K562 (cell line): ENCODE data around the gene INO80E. TPM values are rescaled to one million over a fixed set of nuclear protein-coding genes. Genes with fewer than 3 reads are reported as not detected.

Source experiments
- ATAC-seq: fragments of 200-7000 bp; cut with Tn5 transposase; 3 replicates; pipeline ENCODE4 v1.9.1; 2020; ENCODE audit warnings: moderate library complexity
- BruUV-seq: library from RNA; stranded (reverse); fragments of 400-500 nt; replicated peaks from 2 replicates; lab custom pipeline; 2021; lab: Mats Ljungman, UMichigan
- CTCF ChIA-PET: fragments of 300-600 bp; formaldehyde crosslinking; extraction: SDS; loops from one replicate; lab custom pipeline; 2021; ENCODE audit warnings: low intra/inter-chr PET ratio; lab: Yijun Ruan, JAX
- POLR2A ChIA-PET: fragments of 300-600, 350-650 bp; sonication (Branson Sonifier 250); formaldehyde crosslinking; extraction: SDS; loops from one replicate; lab custom pipeline; 2021; ENCODE audit warnings: antibody characterized with exemption, inconsistent platforms; lab: Yijun Ruan, JAX
- DNase-seq, 4 experiments: peaks; one replicate each; pipeline versions ENCODE4 v3.0.0 to v3.0.0-alpha.2; 2011 to 2018; ENCODE audit warnings: low spot score in 3 of 4, mixed read lengths in 3 of 4; ENCODE audit errors: extremely low read depth in 1 of 4
- FAIRE-seq: peaks from 2 replicates; lab custom pipeline; 2011; peaks lifted over from hg19 to GRCh38; lab: Jason Lieb, UNC
- H2AFZ ChIP-seq: 2 replicates; pipeline ENCODE4 v1.6.0; 2011; ENCODE audit warnings: low read depth, low read length, control low read depth, inconsistent platforms
- H3K27ac ChIP-seq: fragments of 200-600 bp; 3 replicates; pipeline ENCODE4 v1.8.0; 2011; ENCODE audit warnings: low read depth, mild to moderate bottlenecking, control low read depth, inconsistent platforms, low read length, moderate library complexity, mixed read lengths; ENCODE audit errors: extremely low read depth
- H3K27me3 ChIP-seq, 2 experiments: fragments of 300-600 bp in 1 of 2; 2 replicates in 1 of 2; 3 replicates in 1 of 2; pipeline versions ENCODE4 v1.6.0 to v1.8.0; 2011; ENCODE audit warnings: inconsistent platforms in 2 of 2, low read length in 2 of 2, mild to moderate bottlenecking in 1 of 2, mixed read lengths in 1 of 2, moderate library complexity in 1 of 2; ENCODE audit not compliant: control insufficient read depth in 2 of 2, insufficient read depth in 2 of 2
- H3K36me3 ChIP-seq: fragments of 300-600 bp; 3 replicates; pipeline ENCODE4 v1.8.0; 2011; ENCODE audit warnings: mild to moderate bottlenecking, low read length, inconsistent platforms; ENCODE audit not compliant: control insufficient read depth, insufficient read depth
- H3K4me1 ChIP-seq, 2 experiments: fragments of 200-600 bp in 1 of 2; replicated peaks in 1 of 2; 2 replicates in 1 of 2; 3 replicates in 1 of 2; pipeline versions ENCODE4 v1.5.1 to v1.8.0; 2011; ENCODE audit warnings: inconsistent platforms in 2 of 2, low read length in 2 of 2, mild to moderate bottlenecking in 1 of 2, mixed read lengths in 1 of 2, moderate library complexity in 1 of 2; ENCODE audit not compliant: control insufficient read depth in 2 of 2, insufficient read depth in 2 of 2
- H3K4me2 ChIP-seq: 2 replicates; pipeline ENCODE4 v1.6.1; 2011; ENCODE audit warnings: low read length, control low read depth, inconsistent platforms, mixed read lengths; ENCODE audit not compliant: insufficient read depth
- H3K4me3 ChIP-seq: fragments of 200-600 bp; sonication (generic), shearing (Covaris generic); 2 replicates; pipeline ENCODE4 v1.5.1; 2016; ENCODE audit warnings: control low read depth, inconsistent platforms
- H3K79me2 ChIP-seq: fragments of 200-600 bp; 3 replicates; pipeline ENCODE4 v1.8.0; 2011; ENCODE audit warnings: low read length, inconsistent platforms; ENCODE audit not compliant: control insufficient read depth, insufficient read depth
- H3K9ac ChIP-seq, 2 experiments: 2 replicates each; pipeline versions ENCODE4 v1.6.0 to v1.6.1; 2011; ENCODE audit warnings: low read depth in 2 of 2, low read length in 2 of 2, control low read depth in 1 of 2, inconsistent platforms in 1 of 2, mild to moderate bottlenecking in 1 of 2, mixed read lengths in 1 of 2; ENCODE audit not compliant: insufficient read depth in 1 of 2
- H3K9me1 ChIP-seq: one replicate; pipeline ENCODE4 v1.6.0; 2011; ENCODE audit warnings: inconsistent platforms, mild to moderate bottlenecking, low read length, moderate library complexity; ENCODE audit not compliant: control insufficient read depth, insufficient read depth
- H3K9me3 ChIP-seq: replicated peaks from 2 replicates; pipeline ENCODE4 v1.5.1; 2011; ENCODE audit warnings: low read depth, low read length, inconsistent platforms; ENCODE audit not compliant: control insufficient read depth, insufficient read depth
- H4K20me1 ChIP-seq: replicated peaks from 2 replicates; pipeline ENCODE4 v1.6.1; 2011; ENCODE audit warnings: low read length, inconsistent platforms, mixed read lengths; ENCODE audit not compliant: control insufficient read depth, insufficient read depth
- ARID4B ChIP-seq: sonication (generic); formaldehyde crosslinking; IDR thresholded peaks from 2 replicates; pipeline ENCODE4 v1.8.0; 2022; ENCODE audit warnings: mild to moderate bottlenecking, missing genetic modification reagents
- CBFB ChIP-seq: sonication (generic); formaldehyde crosslinking; IDR thresholded peaks from 2 replicates; pipeline ENCODE4 v1.4.0; 2020; ENCODE audit warnings: mild to moderate bottlenecking, missing genetic modification reagents
- CBX3 ChIP-seq, 2 experiments: IDR thresholded peaks; 1 replicate in 1 of 2; 2 replicates in 1 of 2; pipeline ENCODE4 v1.6.1; 2012; ENCODE audit warnings: inconsistent platforms in 2 of 2, low read length in 2 of 2, borderline replicate concordance in 1 of 2, control low read depth in 1 of 2
- CTCFL ChIP-seq: IDR thresholded peaks from 2 replicates; pipeline ENCODE4 v1.6.1; 2011; ENCODE audit warnings: borderline replicate concordance, low read depth, mild to moderate bottlenecking, moderate library complexity, low read length; ENCODE audit not compliant: insufficient read depth, poor library complexity, severe bottlenecking
- DIDO1 ChIP-seq: fragments of 450-650 bp; IDR thresholded peaks from 2 replicates; pipeline ENCODE4 v1.6.1; 2016; ENCODE audit warnings: low read depth, missing biosample characterization, missing genetic modification characterization
- GATAD2A ChIP-seq: fragments of 450-650 bp; IDR thresholded peaks from 2 replicates; pipeline ENCODE4 v1.6.1; 2017
- LARP7 ChIP-seq: fragments of 450-650 bp; IDR thresholded peaks from 2 replicates; pipeline ENCODE4 v1.6.1; 2016
- MCM2 ChIP-seq: fragments of 450-650 bp; IDR thresholded peaks from 2 replicates; pipeline ENCODE4 v1.6.1; 2017; ENCODE audit warnings: low read depth, mild to moderate bottlenecking
- MTA3 ChIP-seq: fragments of 450-650 bp; formaldehyde crosslinking; IDR thresholded peaks from 2 replicates; pipeline ENCODE4 v1.6.1; 2017; ENCODE audit warnings: mild to moderate bottlenecking, borderline replicate concordance
- PML ChIP-seq: IDR thresholded peaks from 2 replicates; pipeline ENCODE4 v1.6.1; 2012; ENCODE audit warnings: low read length, inconsistent platforms
- RFX1 ChIP-seq: fragments of 450-650 bp; IDR thresholded peaks from 2 replicates; pipeline ENCODE4 v1.6.1; 2016; ENCODE audit warnings: mild to moderate bottlenecking, moderate library complexity
- TARDBP ChIP-seq: fragments of 450-650 bp; IDR thresholded peaks from 2 replicates; pipeline ENCODE4 v1.6.1; 2016
- TCF3 ChIP-seq: sonication (generic); formaldehyde crosslinking; IDR thresholded peaks from 2 replicates; pipeline ENCODE4 v1.4.0; 2020; ENCODE audit warnings: mild to moderate bottlenecking, missing genetic modification reagents
- ZFPM2 ChIP-seq: fragments of 250-450 bp; sonication (Bioruptor Pico); IDR thresholded peaks from 2 replicates; pipeline ENCODE4 v1.5.1; 2022; ENCODE audit warnings: mild to moderate bottlenecking
- ZNF239 ChIP-seq: fragments of 250-450 bp; sonication (Bioruptor Pico); IDR thresholded peaks from 2 replicates; pipeline ENCODE4 v1.4.0; 2020; ENCODE audit warnings: mild to moderate bottlenecking
- ZNF282 ChIP-seq: sonication (generic); formaldehyde crosslinking; IDR thresholded peaks from 2 replicates; pipeline ENCODE4 v1.8.1; 2023; ENCODE audit warnings: missing genetic modification reagents
- ZNF668 ChIP-seq: fragments of 250-450 bp; sonication (Bioruptor Pico); IDR thresholded peaks from 2 replicates; pipeline ENCODE4 v1.8.0; 2022; ENCODE audit warnings: mild to moderate bottlenecking, inconsistent platforms
- ZNF766 ChIP-seq: fragments of 200-800 bp; sonication (Bioruptor generic); conservative IDR thresholded peaks from 2 replicates; pipeline ENCODE4 v1.6.1; 2016; ENCODE audit warnings: missing genetic modification characterization, missing compliant biosample characterization
- WGBS: fragments of 100-300 bp; shearing (Covaris generic); methylation state at CpG from one replicate; pipeline ENCODE4 v1.1.6; 2016; ENCODE audit warnings: low coverage, mixed read lengths; ENCODE audit not compliant: insufficient coverage; ENCODE audit errors: missing lambda C conversion rate; 5-methylcytosine and 5-hydroxymethylcytosine counted together
- in situ Hi-C: fragments of 300-500 bp; cut with MboI; formaldehyde crosslinking; loops from 4 replicates; pipeline ENCODE4 v1.15.0; 2018; ENCODE audit warnings: inconsistent platforms, mixed read lengths
- intact Hi-C: fragments of 100-400 bp; cut with micrococcal nuclease; formaldehyde crosslinking; loops from 2 replicates; pipeline ENCODE4 v1.14.2; 2022
- polyA plus RNA-seq, 8 experiments: library from polyadenylated mRNA; depleted of rRNA in 4 of 8; stranded (reverse) in 5 of 8; unstranded in 3 of 8; fragments of >200 nt; fragmentation: Nextera tagmentation in 2 of 8; fragmentation: Illumina TruSeq in 1 of 8; extraction: Ambion mirVana in 2 of 8; extraction: Trizol in 1 of 8; gene quantifications; 2 replicates each; pipeline versions ENCODE4 v1.2.1 to v1.2.3, GENCODE V29; 2011 to 2014; ENCODE audit warnings: inconsistent platforms in 1 of 8, missing spikeins in 1 of 8
- total RNA-seq, 7 experiments: library from RNA; depleted of rRNA in 6 of 7; stranded (reverse); fragments of >200 nt in 6 of 7; fragmentation: Illumina TruSeq in 2 of 7; extraction: Trizol in 2 of 7; gene quantifications; 2 replicates each; pipeline versions ENCODE4 v1.2.1 to v1.2.3, GENCODE V29; 2011 to 2021; ENCODE audit warnings: low replicate concordance in 1 of 7

The INO80E gene
- total and polyA plus RNA-seq, 9 of the 15 experiments (the other 6 are each of a cell fraction or from before 2014, with no cell fraction given), result 0.31 to 102 (median 49.3) TPM

GRCh38 chr16:29999605-30000004, 3.6 kb downstream of the INO80E start:
- in situ Hi-C loops (no loop called here), intact Hi-C loops (loop anchor here (5.0 kb wide), 1 partner anchor 72 kb away; the partner anchor contains the start of gene KCTD13)
- no peak overlapping the region for H3K4me3 ChIP-seq
- H3K9ac ChIP-seq, result no peak overlapping the region
- H3K4me1 ChIP-seq, result peaks cover 10 to 53% of the 10 kb centered on the region in 2 experiments; a peak in 4 of 5 replicates
- no peak overlapping the region for H3K27ac ChIP-seq
- H3K79me2 ChIP-seq, result peaks cover 15% of the 10 kb centered on the region
- POLR2A ChIA-PET, result no interaction called here
- ATAC-seq, result no peak
- H3K36me3 ChIP-seq, result peaks cover 29% of the 10 kb centered on the region; the same call in 2 of the 3 replicates
- H2AFZ ChIP-seq, result no peak overlapping the region
- no peak for FAIRE-seq
- CTCF ChIA-PET, result no interaction called here
- H3K4me2 ChIP-seq, result no peak overlapping the region
- TF ChIP-seq MCM2 (no peak), CBX3 (IDR thresholded peaks at IDR 0.05; ENCODE audit: borderline replicate concordance in 1 of 2, low read length in 2 of 2) (no peak), ZNF239 (CRISPR knock-in tag) (no peak), CTCFL (no peak), DIDO1 (tag) (no peak), PML (no peak), LARP7 (no peak), MTA3 (no peak), ZNF766 (CRISPR knock-in tag) (no peak), RFX1 (no peak), GATAD2A (no peak), TARDBP (no peak), TCF3 (CRISPR knock-in tag) (no peak), ZFPM2 (CRISPR knock-in tag) (no peak), CBFB (no peak), ZNF282 (CRISPR knock-in tag) (no peak), ARID4B (CRISPR knock-in tag) (no peak), ZNF668 (CRISPR knock-in tag) (no peak)
- no peaks in the 10 kb centered on the region for H4K20me1 ChIP-seq
- no peak for DNase-seq
- no peaks in the 10 kb centered on the region for H3K27me3 ChIP-seq
- no TSS peak for BruUV-seq
- H3K9me1 ChIP-seq, result no peaks in the 10 kb centered on the region
- H3K9me3 ChIP-seq, result no peaks in the 10 kb centered on the region
- WGBS, result 88% methylated on average over 6 of the region's 6 CpGs
